GM15510 (cell line): ENCODE results near the gene CCDC92.

Experiments used
- POLR2A ChIP-seq: IDR thresholded peaks from 3 replicates; pipeline ENCODE4 v1.6.1; 2011; ENCODE audit warnings: borderline replicate concordance; ENCODE audit not compliant: insufficient read length; ENCODE audit errors: extremely low read depth

Gene CCDC92

GRCh38 chr12:123905319-123905925 is 67.2 kb downstream of the CCDC92 start:
- no peak for TF ChIP-seq POLR2A

GRCh38 chr12:123903301-123904065 is 69.1 kb downstream of the CCDC92 start:
- no peak for TF ChIP-seq POLR2A

GRCh38 chr12:123902821-123903220 is 69.8 kb downstream of the CCDC92 start:
- no peak for TF ChIP-seq POLR2A

GRCh38 chr12:123900871-123901376 is 71.7 kb downstream of the CCDC92 start:
- no peak for TF ChIP-seq POLR2A

GRCh38 chr12:123899368-123899767 is 73.3 kb downstream of the CCDC92 start:
- TF ChIP-seq POLR2A = no peak

- no peak for TF ChIP-seq POLR2A
Observed at GRCh38 chr12:123898673-123899072, 74.0 kb downstream of the CCDC92 start.

- no peak for TF ChIP-seq POLR2A
Observed at GRCh38 chr12:123897221-123897620, 75.4 kb downstream of the CCDC92 start.

GRCh38 chr12:123896767-123897166 is 75.9 kb downstream of the CCDC92 start:
- no peak for TF ChIP-seq POLR2A

GRCh38 chr12:123895451-123895850 is 77.2 kb downstream of the CCDC92 start:
- no peak for TF ChIP-seq POLR2A

- TF ChIP-seq POLR2A = no peak
Observed at GRCh38 chr12:123894823-123895345, 77.7 kb downstream of the CCDC92 start.

- no peak for TF ChIP-seq POLR2A
Observed at GRCh38 chr12:123893276-123893675, 79.4 kb downstream of the CCDC92 start.

GRCh38 chr12:123892853-123893252 is 79.8 kb downstream of the CCDC92 start:
- no peak for TF ChIP-seq POLR2A

- no peak for TF ChIP-seq POLR2A
Observed at GRCh38 chr12:123892180-123892559, 80.5 kb downstream of the CCDC92 start.

- TF ChIP-seq POLR2A = no peak
Observed at GRCh38 chr12:123891516-123892179, 81.0 kb downstream of the CCDC92 start.

- no peak for TF ChIP-seq POLR2A
Observed at GRCh38 chr12:123891011-123891410, 81.6 kb downstream of the CCDC92 start.
